GM18951 (cell line): ENCODE results near the gene LMF2.

Experiments used
- POLR2A ChIP-seq: IDR thresholded peaks from 4 replicates; pipeline ENCODE4 v1.6.1; 2011; ENCODE audit warnings: mild to moderate bottlenecking; ENCODE audit not compliant: insufficient read length, insufficient read depth; ENCODE audit errors: extremely low read depth
- in situ Hi-C: fragments of 300-500 bp; cut with MboI; formaldehyde crosslinking; loops from one replicate; pipeline ENCODE4 v1.12.0; 2022; ENCODE audit warnings: low sequenced_read_pairs, mixed read lengths, inconsistent platforms; ENCODE audit not compliant: unreplicated experiment

The LMF2 gene

DNA sequence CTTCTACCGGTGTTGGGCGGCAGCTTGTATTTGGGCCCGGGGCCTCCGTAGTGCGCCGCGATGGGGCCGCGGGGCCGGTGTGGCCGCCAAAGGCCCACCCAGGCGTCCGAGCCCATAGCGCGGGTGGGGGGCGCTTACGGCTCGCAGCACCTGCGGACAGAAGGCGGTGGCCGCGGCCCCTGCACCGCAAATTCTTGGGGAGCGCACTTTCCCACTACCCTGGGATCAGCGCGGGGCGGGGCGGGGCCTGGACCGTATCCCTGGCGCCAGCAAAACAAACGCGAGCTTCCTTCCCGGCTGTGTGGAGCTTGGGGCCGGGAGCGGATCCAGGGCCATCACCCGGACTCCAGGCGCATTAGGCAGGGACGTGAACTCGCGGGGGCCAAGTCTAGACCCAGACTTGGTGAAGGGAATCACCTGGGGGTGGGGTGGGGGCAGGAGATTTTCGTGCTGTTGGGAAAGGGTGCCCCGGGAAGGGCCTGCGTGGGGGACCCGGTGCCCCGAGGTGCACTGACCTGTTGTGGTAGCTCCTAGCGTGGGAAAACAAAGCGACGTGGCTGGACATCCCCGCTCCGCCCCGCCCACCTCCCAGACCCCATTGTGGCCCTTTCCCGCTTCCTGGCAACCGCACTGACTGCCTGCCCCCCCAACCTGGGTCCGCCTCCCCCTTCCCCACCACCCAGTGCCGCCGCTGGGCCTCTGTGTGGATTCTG is 24.6 kb upstream of the LMF2 start:
- TF ChIP-seq POLR2A, result peak; percentile 44
- in situ Hi-C loops, result no loop called here

DNA sequence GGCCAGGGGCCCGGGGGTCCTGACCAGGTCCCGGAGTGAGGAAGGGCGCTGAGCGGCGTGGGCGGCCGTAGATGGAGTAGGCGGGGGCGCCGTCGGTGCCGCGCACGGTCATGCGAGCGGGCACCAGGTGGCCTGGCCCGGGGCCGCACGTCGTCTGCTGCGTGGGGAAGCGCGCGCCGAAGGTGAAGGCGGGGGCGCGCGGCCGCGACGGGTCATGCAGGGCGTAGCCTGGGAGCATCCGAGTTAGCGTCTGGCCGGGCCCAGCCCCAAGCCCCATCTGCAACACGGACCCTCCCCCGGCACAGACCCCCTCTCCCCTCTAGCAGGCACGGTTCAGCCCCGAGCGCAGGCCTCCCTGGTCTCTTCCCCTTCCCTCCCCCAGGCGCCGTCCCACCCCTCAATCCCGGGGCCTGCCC is 24.1 kb upstream of the LMF2 start:
- peak; percentile 55 for TF ChIP-seq POLR2A
- in situ Hi-C loops, result no loop called here

DNA sequence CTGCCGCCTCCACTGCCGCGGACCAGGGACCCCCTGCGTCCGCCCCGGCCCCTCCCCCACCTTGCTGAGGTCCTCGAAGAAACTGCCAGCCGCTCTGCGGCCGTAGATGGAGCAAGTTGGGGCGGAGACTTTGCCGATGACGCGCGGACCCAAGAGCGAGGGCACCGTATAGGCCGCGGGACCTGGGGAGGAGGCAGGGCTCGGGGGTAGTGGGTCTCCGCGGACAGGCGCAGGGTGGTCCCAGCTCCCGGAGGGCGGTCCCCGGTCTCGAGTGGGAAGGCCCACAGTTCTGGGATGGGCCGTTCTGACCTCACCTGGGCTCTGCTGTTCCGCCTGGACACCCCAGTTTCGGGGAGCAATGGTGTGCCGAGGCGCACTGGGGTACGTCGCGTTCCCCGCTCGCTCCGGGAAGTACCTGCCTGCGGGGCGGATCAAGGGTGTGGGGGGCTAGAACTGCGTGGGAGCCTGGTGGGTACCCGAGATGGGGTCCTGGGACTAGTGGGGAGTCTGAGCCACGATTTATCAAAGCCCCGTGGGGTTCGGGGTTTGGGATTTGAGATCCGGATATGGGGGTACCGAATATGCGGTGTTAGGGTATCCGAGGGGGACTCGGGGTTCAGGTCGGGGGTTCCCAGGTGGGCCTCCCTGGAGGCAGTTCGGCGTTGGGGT is 23.5 kb upstream of the LMF2 start:
- peak; percentile 84 for TF ChIP-seq POLR2A

DNA sequence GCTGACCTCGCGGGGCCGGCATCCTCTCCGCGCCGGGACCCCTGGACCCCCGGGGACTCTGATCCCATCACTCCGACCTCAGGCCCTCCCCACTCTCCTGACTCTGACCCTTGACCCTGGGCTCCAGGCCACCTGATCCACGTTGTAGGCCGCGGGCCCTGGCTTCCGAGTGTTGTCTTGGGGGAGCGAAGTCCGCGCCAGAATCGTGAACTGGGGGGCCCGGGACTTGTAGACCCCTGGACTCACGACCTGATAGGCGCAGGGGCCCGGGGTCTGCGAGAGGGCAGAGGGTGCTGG is 23.0 kb upstream of the LMF2 start:
- no peak for TF ChIP-seq POLR2A
- in situ Hi-C loops, result no loop called here

More for the DNA sequence above, 23.5 kb upstream of the LMF2 start:
- in situ Hi-C loops, result no loop called here

DNA sequence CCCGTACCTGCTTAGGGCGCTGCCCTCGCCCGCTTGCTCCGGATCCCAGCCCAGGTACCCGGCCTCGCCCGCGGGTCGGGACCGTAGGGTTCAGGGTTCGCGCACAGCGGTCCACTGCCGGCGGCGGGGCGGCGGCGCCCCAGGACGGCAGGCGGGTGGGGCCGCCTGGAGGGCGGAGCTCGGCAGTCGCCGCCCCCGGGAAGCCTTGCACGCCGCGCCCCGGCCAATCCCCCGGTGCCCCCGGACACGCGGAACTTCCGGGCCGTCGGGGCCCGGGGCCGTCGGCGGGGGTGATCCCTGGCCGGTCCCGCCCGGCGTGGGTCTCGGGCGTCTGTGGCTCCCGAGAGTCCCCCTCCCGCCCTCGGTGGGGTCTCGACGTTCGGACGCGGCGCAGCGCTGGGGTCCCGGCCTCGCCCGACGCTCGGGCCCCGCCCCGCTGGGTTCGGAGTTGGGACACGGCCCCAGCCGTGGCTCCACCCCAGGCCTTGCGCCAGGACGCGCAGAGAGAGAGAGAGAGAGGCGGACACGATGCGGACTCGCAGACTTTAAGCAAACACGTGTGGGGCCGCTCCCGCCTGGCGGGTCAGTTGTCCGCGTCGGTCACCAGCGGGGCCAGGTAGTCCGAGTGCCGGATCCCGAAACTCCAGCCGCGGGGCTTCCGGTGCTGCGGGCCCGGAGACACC is 22.5 kb upstream of the LMF2 start, which contains the start of gene TYMP:
TYMP (minus strand) TSS at position 116 of the 683 bp plus-strand sequence. CDS start 303 bp downstream, outside the sequence.
- in situ Hi-C loops, result no loop called here
- TF ChIP-seq POLR2A, result peak; percentile 72

DNA sequence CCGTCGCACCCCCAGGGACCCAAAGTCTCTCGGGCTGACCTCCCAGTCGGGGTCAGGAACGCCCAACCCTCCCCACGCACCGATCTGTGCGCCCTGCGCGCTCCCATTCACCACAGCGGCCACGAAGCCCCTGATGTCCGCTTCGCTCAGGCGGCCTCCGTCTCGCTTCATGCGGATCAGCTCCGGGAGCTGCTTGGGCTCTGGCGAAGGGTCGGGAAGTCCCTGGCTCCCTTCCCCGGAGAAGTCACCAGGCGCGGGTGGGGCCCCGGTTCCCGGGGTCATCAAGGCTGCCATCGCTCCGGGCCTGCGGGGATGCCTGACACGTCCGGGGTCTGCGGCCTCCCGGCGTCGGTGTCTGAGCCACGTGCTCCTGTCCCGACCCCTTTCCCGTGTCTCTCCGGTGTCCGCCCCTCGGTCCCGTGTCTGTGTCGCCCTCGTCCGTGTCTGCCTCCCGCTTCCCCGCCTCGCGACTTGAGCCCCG is 22.0 kb upstream of the LMF2 start:
- TF ChIP-seq POLR2A, result no peak
- in situ Hi-C loops, result no loop called here

DNA sequence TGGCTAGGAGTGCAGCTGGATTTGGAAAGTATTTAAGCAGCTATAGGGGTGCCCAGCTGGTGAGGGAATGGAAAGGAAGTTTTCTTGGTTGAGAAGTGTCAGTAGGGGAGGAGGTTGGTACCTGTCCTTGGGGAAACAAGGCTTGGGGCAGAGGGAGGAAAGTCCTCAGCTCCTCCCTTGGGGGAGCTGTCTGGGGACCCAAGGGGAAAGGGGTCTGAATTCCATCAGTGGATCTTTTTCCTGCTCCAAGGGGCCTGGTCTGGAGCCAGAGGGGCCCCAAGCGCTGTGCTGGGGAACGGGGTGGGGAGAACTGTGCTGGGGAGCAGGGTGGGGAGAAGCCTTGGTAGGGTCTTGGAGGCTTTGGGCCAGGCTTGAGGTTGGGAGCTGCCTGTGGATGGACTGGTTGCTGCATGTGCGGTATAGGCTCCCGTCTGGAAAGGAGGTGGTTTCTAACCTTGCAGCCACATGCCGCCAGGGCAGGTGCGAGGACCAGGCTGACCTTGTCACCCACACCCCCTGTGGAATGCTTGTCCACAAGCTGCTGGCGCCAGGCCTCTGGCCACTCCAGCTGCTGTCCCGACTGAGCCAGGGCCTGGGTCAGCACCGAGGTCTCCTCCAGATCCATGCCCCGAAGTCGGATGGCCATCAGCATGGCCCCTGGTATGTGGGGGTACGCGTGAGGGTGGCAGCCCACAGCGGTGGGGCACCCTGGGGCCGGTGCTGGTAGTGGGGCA is 21.3 kb upstream of the LMF2 start:
- no peak for TF ChIP-seq POLR2A
- in situ Hi-C loops, result no loop called here

DNA sequence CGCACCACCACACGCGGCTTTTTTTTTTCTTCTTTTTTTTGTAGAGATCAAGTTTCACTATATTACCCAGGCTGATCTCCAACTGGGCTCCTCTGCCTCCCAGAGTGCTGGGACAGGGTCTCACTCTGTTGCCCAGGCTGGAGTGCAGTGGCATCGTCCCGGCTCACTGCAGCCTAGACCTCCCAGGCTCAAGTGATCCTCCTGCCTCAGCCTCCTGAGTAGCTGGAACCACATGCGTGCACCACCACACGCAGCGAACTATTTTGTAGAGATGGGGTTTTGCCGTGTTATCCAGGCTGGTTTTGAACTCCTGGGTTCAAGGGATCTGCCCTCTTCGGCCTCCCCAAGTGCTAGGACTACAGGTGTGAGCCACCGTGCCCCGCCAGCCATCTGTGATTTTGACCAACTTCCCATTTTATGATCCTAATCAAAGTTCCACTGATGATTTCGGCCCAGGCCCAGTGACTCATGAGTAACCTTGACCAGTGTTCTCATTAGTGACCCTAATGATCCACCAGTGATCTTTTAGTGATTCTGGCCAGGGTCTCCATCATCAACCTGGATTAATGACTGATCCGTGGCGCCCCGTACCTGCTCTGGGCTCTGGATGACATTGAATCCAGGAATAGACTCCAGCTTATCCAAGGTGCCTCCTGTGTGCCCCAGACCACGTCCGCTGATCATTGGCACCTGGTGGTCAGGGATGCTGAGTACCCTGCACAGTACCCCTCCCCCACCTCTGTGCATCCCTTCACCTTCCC is 20.6 kb upstream of the LMF2 start:
- TF ChIP-seq POLR2A, result no peak
- in situ Hi-C loops, result no loop called here

DNA sequence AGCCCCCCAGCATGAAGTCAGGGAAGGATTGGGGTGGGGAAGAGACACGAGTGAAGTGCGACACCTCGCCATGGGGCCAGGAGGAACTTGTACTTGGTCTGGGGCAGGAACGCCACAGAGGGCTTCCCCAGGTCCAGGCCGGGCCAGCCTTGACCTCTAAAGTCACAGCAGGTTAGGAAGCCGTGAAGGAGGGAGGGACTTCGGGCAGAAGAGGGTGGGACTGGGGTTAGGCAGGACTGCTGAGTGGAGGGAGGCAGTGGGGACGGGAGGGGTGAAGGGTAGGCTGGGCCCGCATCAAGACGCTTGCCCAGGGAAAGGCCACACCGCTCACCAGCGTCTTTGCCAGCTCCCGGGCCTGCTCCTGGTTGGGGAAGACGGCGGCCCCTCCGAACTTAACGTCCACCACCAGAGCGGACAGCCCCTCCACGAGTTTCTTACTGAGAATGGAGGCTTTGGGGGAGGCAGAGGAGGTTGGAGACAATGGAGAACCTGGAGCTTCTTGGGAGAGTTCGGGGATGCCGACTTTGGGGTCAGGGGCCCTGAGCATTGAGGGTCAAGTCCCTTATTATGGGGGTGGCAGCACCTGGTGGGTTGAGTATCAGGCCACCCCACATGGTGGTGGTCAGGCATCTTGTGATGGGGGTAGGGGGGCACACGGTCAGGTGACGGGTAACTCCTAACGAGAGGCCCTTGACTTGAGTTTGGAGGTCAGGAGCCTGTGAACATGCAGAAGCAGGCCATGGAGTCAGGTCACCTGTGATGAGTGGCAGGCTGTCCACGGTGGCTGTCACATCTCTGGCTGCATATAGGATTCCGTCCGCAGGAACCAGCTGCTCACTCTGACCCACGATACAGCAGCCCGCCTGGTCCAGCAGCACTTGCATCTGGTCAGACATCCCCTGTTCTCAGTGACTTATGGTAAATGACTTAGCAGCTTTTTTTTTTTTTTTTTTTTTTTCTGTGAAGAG is 19.6 kb upstream of the LMF2 start:
- in situ Hi-C loops, result no loop called here
- peak; percentile 58 for TF ChIP-seq POLR2A

DNA sequence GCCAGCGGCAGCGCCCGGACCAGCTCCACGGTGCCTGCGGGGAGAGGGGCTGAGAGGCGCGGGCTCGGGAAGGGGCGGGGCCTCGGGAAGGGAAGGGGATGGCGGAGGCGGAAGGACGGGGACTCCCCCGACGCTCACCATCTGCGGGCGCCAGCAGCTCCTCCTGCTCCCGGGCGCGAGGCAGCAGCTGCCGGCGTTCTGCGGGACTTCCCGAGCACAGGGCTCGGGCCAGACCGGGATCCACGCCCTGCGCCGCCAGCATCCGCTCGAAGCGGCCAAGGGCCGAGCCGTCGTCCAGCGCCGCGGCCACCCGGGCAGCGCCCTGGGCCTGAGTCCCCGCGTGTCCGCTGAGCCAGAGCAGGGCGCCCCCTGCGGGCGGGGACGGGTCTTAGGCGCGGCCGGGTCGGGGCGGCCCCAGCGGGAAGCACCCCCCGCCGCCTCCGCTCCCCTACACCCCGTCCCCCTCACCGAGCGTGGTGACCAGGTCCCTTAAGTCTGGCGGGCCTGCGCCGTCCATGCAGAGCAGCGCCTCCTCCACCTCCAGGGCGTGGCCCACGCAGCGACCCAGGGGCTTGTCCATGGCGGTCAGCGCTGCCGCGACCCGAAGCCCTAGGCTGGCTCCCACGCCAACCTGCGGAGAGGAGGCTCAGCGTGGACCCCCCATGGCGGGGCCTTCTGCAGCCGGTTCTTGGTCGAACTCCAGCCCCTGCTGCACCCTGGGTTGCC is 18.8 kb upstream of the LMF2 start:
- in situ Hi-C loops, result no loop called here

DNA sequence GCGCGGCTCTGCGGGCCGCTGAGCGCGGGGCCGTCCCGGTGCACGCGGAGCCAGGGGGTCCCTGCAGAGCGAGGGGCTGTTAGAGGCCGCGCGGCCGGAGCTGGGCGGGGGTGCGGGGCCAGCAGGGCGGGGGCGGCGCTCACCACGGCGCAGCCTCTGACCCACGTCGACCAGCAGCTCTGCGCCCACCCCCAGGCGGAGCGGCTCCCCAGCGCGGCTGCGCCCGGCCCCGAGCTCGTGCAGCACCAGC is 18.3 kb upstream of the LMF2 start:
- in situ Hi-C loops, result no loop called here
- no peak for TF ChIP-seq POLR2A

More for the DNA sequence above, 18.8 kb upstream of the LMF2 start:
- no peak for TF ChIP-seq POLR2A

DNA sequence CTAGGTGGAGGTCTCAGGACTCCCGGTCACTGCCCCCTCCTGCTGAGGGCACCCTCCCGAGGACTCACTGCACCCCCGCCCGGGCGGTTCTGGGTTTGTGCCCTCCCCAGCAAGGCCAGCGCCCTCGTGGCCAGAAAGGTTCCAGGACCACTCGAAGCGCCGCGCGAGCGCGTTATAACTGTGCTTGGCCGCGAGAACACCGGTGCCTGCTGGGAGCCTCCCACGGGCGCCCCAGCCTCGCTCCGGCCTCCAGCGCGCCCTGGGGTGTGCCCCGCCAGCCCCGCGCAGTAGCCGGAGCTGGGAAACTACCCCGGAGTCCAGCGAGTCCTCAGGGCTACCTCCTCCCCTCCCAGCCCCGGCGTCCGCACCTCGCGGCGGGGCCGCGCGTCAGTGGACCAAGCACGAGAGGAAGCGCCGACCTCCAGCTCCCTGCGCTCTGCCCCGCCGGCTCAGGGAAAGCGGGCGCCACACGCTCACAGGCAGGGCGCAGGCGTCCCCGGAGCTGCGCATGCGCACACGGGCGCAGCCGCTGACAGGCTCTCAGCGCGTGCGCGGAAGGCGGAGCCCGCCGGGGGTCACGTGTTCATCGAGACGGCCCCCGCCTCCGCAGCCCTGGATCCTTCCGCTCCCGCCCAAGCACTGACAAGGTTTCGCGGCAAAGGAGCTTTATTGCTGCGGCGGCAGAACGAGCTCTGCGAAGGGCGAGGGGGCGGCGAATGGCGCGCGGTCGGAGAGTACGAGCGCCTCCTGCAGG is 17.8 kb upstream of the LMF2 start, which contains the start of gene SCO2:
SCO2 (minus strand) TSS at position 495 of the 754 bp plus-strand sequence. CDS start 1,187 bp downstream, outside the sequence.
- in situ Hi-C loops, result no loop called here
- peak; percentile 91 for TF ChIP-seq POLR2A
